Activated CD8-positive, alpha-beta T cell treated with anti-CD3 and anti-CD28 coated beads for 36 hours (primary cell): ENCODE data around the gene VWA3A. TPM values are rescaled to one million over a fixed set of nuclear protein-coding genes. Genes with fewer than 3 reads are reported as not detected.
"Not testable (repeated sequence)": the region's sequence is repeated elsewhere in the genome, so short reads cannot be mapped to it uniquely, and the experiment has no call there.

Experiments used
- ATAC-seq: fragments of 200-7000 bp; cut with Tn5 transposase; one replicate; pipeline ENCODE4 v1.10.0; 2021; ENCODE audit warnings: mild to moderate bottlenecking, moderate library complexity
- CTCF ChIA-PET: fragments of 350-600 bp; sonication (Branson Sonifier 250); formaldehyde crosslinking; loops from one replicate; lab custom pipeline; 2021; ENCODE audit warnings: antibody characterized with exemption; lab: Charles Lee
- POLR2A ChIA-PET: fragments of 350-600 bp; sonication (Branson Sonifier 250); formaldehyde crosslinking; loops from one replicate; lab custom pipeline; 2021; ENCODE audit warnings: antibody characterized with exemption; lab: Charles Lee
- DNase-seq: peaks from one replicate; pipeline ENCODE4 v3.0.0-alpha.2; 2020
- H3K27ac Mint-ChIP-seq: one replicate; pipeline ENCODE4 v1.8.0; 2021; ENCODE audit warnings: mild to moderate bottlenecking, mixed read lengths
- H3K27me3 Mint-ChIP-seq: one replicate; pipeline ENCODE4 v1.8.0; 2021; ENCODE audit warnings: mixed read lengths
- H3K36me3 Mint-ChIP-seq: one replicate; pipeline ENCODE4 v1.8.0; 2021; ENCODE audit warnings: low read depth, mixed read lengths
- H3K4me1 Mint-ChIP-seq: one replicate; pipeline ENCODE4 v1.8.0; 2021; ENCODE audit warnings: low read depth, mixed read lengths
- H3K4me3 Mint-ChIP-seq: one replicate; pipeline ENCODE4 v1.8.0; 2021; ENCODE audit warnings: mild to moderate bottlenecking, moderate library complexity, mixed read lengths
- H3K9me3 Mint-ChIP-seq: one replicate; pipeline ENCODE4 v1.8.0; 2021; ENCODE audit warnings: mixed read lengths
- CTCF ChIP-seq: fragments of 200-600 bp; IDR thresholded peaks from one replicate; pipeline ENCODE4 v1.8.0; 2022; ENCODE audit warnings: antibody characterized with exemption, mild to moderate bottlenecking
- intact Hi-C: fragments of 100-400 bp; cut with micrococcal nuclease; formaldehyde crosslinking; loops from one replicate; pipeline ENCODE4 v1.10.0; 2022
- total RNA-seq, 2 experiments: library from RNA; stranded (reverse); gene quantifications; one replicate each; pipeline ENCODE4 v1.2.3, GENCODE V29; 2021

VWA3A gene
- total RNA-seq, 2 experiments from 2014 or later, result not detected

GRCh38 chr16:22164482-22164881 lies 72.1 kb downstream of the VWA3A start:
- DNase-seq, result no peak
- TF ChIP-seq CTCF, result no peak
- intact Hi-C loops, result no loop called here
- Mint-ChIP-seq H3K36me3 (no peaks in the 10 kb centered on the region), H3K9me3 (no peaks in the 10 kb centered on the region), H3K4me3 (no peak overlapping the region), H3K27ac (no peak overlapping the region), H3K27me3 (peaks cover 10% of the 10 kb centered on the region), H3K4me1 (peaks cover 2% of the 10 kb centered on the region)
- ChIA-PET POLR2A (interaction anchor here (0.6 kb wide), 1 partner anchor 209 kb away, joined by 3 read pairs; no protein-coding TSS in a partner anchor), CTCF (interaction anchor here (1.3 to 1.9 kb wide), 2 partner anchors 24 to 87 kb away, joined by 3 to 6 read pairs; no protein-coding TSS in a partner anchor)
- ATAC-seq, result no peak

- DNase-seq (no peak), ATAC-seq (no peak)
- H3K27ac Mint-ChIP-seq, result no peak overlapping the region
- H3K9me3 Mint-ChIP-seq, result no peaks in the 10 kb centered on the region
- H3K4me1 Mint-ChIP-seq, result peaks cover 2% of the 10 kb centered on the region
- POLR2A ChIA-PET, result no interaction called here
- intact Hi-C loops, result no loop called here
- H3K4me3 Mint-ChIP-seq, result no peak overlapping the region
- H3K27me3 Mint-ChIP-seq, result peaks cover 8% of the 10 kb centered on the region
- no peaks in the 10 kb centered on the region for H3K36me3 Mint-ChIP-seq
- CTCF ChIA-PET, result interaction anchor here (1.3 to 1.9 kb wide), 2 partner anchors 23 to 88 kb away, joined by 3 to 6 read pairs; no protein-coding TSS in a partner anchor
- no peak for TF ChIP-seq CTCF
Measured at GRCh38 chr16:22165508-22166285, 73.4 kb downstream of the VWA3A start.

- intact Hi-C loops, result no loop called here
- Mint-ChIP-seq H3K27me3 (no peaks in the 10 kb centered on the region), H3K9me3 (no peaks in the 10 kb centered on the region), H3K27ac (no peak overlapping the region), H3K4me1 (no peaks in the 10 kb centered on the region), H3K36me3 (no peaks in the 10 kb centered on the region), H3K4me3 (no peak overlapping the region)
- POLR2A ChIA-PET, result no interaction called here
- no peak for ATAC-seq
- no peak for DNase-seq
- no peak for TF ChIP-seq CTCF
- CTCF ChIA-PET, result no interaction called here
Measured at GRCh38 chr16:22171953-22172352, 79.6 kb downstream of the VWA3A start.

- H3K27me3 Mint-ChIP-seq, H3K27ac Mint-ChIP-seq, H3K36me3 Mint-ChIP-seq, DNase-seq, ATAC-seq, H3K4me1 Mint-ChIP-seq, H3K9me3 Mint-ChIP-seq, POLR2A ChIA-PET, CTCF ChIA-PET, H3K4me3 Mint-ChIP-seq, intact Hi-C loops: not testable (repeated sequence)
Measured at GRCh38 chr16:22172642-22173041, 80.3 kb downstream of the VWA3A start.

- intact Hi-C loops, result no loop called here
- H3K36me3 Mint-ChIP-seq, result no peaks in the 10 kb centered on the region
- no peaks in the 10 kb centered on the region for H3K27me3 Mint-ChIP-seq
- ATAC-seq, result no peak
- H3K4me3 Mint-ChIP-seq, result no peak overlapping the region
- no peak overlapping the region for H3K27ac Mint-ChIP-seq
- no peaks in the 10 kb centered on the region for H3K4me1 Mint-ChIP-seq
- TF ChIP-seq CTCF, result no peak
- POLR2A ChIA-PET, result no interaction called here
- H3K9me3 Mint-ChIP-seq, result no peaks in the 10 kb centered on the region
- no peak for DNase-seq
- CTCF ChIA-PET, result interaction anchor here (1.0 to 5.9 kb wide), 3 partner anchors 14 to 97 kb away, joined by 3 to 27 read pairs (median 4); no protein-coding TSS in a partner anchor
Measured at GRCh38 chr16:22174642-22175041, 82.3 kb downstream of the VWA3A start.
